Endodermal cell (in vitro differentiated cells): Measurements from ENCODE around the gene NUP98. TPM values are rescaled to one million over a fixed set of nuclear protein-coding genes. Genes with fewer than 3 reads are reported as not detected.
A peak's percentile ranks its signal among the peaks of the same experiment; 100 is the strongest.

ENCODE experiments used
- DNase-seq: peaks from one replicate; pipeline ENCODE4 v3.0.0-alpha.2; 2017
- H3K27ac ChIP-seq: 2 replicates; pipeline ENCODE4 v1.5.1; 2013; ENCODE audit warnings: mild to moderate bottlenecking, low read depth, low read length, moderate library complexity
- H3K27me3 ChIP-seq: 2 replicates; pipeline ENCODE4 v1.6.1; 2013; ENCODE audit warnings: mild to moderate bottlenecking, low read length, moderate library complexity; ENCODE audit not compliant: insufficient read depth, control insufficient read depth, poor library complexity, severe bottlenecking
- H3K36me3 ChIP-seq: 2 replicates; pipeline ENCODE4 v1.7.0; 2013; ENCODE audit warnings: mild to moderate bottlenecking, low read length, moderate library complexity; ENCODE audit not compliant: control insufficient read depth, insufficient read depth
- H3K4me1 ChIP-seq: one replicate; pipeline ENCODE4 v1.7.0; 2013; ENCODE audit warnings: low read length; ENCODE audit not compliant: control insufficient read depth, insufficient read depth
- H3K4me3 ChIP-seq: 2 replicates; pipeline ENCODE4 v1.5.1; 2013; ENCODE audit warnings: mild to moderate bottlenecking, low read length, moderate library complexity
- H3K9ac ChIP-seq: 2 replicates; pipeline ENCODE4 v1.6.1; 2013; ENCODE audit warnings: mild to moderate bottlenecking, low read length, moderate library complexity; ENCODE audit not compliant: poor library complexity, severe bottlenecking; ENCODE audit errors: extremely low read depth
- H3K9me3 ChIP-seq: 2 replicates; pipeline ENCODE4 v1.6.1; 2013; ENCODE audit warnings: mild to moderate bottlenecking, low read length, moderate library complexity; ENCODE audit not compliant: control insufficient read depth
- H3K27ac Mint-ChIP-seq: 2 replicates; pipeline ENCODE4 v1.8.0; 2020; ENCODE audit warnings: mixed read lengths
- H3K27me3 Mint-ChIP-seq: 2 replicates; pipeline ENCODE4 v1.8.0; 2021; ENCODE audit warnings: mild to moderate bottlenecking, mixed read lengths; ENCODE audit not compliant: insufficient read depth
- H3K36me3 Mint-ChIP-seq: 2 replicates; pipeline ENCODE4 v1.8.0; 2020; ENCODE audit warnings: low read depth, mixed read lengths
- H3K4me1 Mint-ChIP-seq: 2 replicates; pipeline ENCODE4 v1.8.0; 2020; ENCODE audit warnings: mixed read lengths
- H3K4me3 Mint-ChIP-seq: 2 replicates; pipeline ENCODE4 v1.8.0; 2020; ENCODE audit warnings: mild to moderate bottlenecking, moderate library complexity, mixed read lengths
- H3K9me3 Mint-ChIP-seq: 2 replicates; pipeline ENCODE4 v1.8.0; 2020; ENCODE audit warnings: mild to moderate bottlenecking, mixed read lengths
- CTCF ChIP-seq: fragments of 200-600 bp; sonication (generic); conservative IDR thresholded peaks from 2 replicates; pipeline ENCODE4 v1.5.0; 2021; ENCODE audit warnings: antibody characterized with exemption, mild to moderate bottlenecking
- WGBS, 2 experiments: methylation state at CpG; one replicate each; pipeline versions ENCODE4 v1.1.5 to v1.1.7; 2013; ENCODE audit warnings: missing lambda C conversion rate in 2 of 2, mixed read lengths in 1 of 2; ENCODE audit not compliant: insufficient coverage in 1 of 2, insufficient read length in 1 of 2; 5-methylcytosine and 5-hydroxymethylcytosine counted together
- total RNA-seq, 2 donors: library from RNA; stranded (reverse); fragmentation: NEBNext Ultra II Directional in 1 of 2; extraction: Animal tissue kit (Norgen Biotek cat#: 25700) in 1 of 2; gene quantifications; 2 replicates in 1 of 2; 3 replicates in 1 of 2; pipeline ENCODE4 v1.2.1, GENCODE V29; 2021

NUP98 gene
- total RNA-seq, 2 donors from 2014 or later = 81.6 to 92.6 TPM

GRCh38 chr11:3642071-3642951 is 155.0 kb downstream of the NUP98 start:
- H3K36me3 Mint-ChIP-seq = peaks cover 11% of the 10 kb centered on the region
- Histone ChIP-seq H3K27me3 (no peaks in the 10 kb centered on the region), H3K4me3 (peak overlapping the region; percentile 81), H3K9ac (peak overlapping the region; percentile 66), H3K36me3 (no peaks in the 10 kb centered on the region), H3K9me3 (peaks cover 27% of the 10 kb centered on the region), H3K4me1 (no peaks in the 10 kb centered on the region), H3K27ac (peak overlapping the region; percentile 88)
- peak; percentile 99 for DNase-seq
- peaks cover 3% of the 10 kb centered on the region for H3K4me1 Mint-ChIP-seq
- H3K4me3 Mint-ChIP-seq = peak overlapping the region; percentile 70
- peaks cover 34% of the 10 kb centered on the region for H3K9me3 Mint-ChIP-seq
- H3K27ac Mint-ChIP-seq = peak overlapping the region; percentile 95
- 1 to 2% methylated on average over 27 to 55 of the region's 55 CpGs for WGBS, 2 experiments
- H3K27me3 Mint-ChIP-seq = peaks cover 18% of the 10 kb centered on the region
- no peak for TF ChIP-seq CTCF

GRCh38 chr11:3641701-3642070 is 155.7 kb downstream of the NUP98 start, which contains the start of gene ART5:
TSS of gene ART5 (minus strand) at chr11:3641992. CDS start at chr11:3641862, 130 bp downstream.
- H3K27ac Mint-ChIP-seq = peak within 1 kb of the TSS; percentile 95
- H3K9me3 Mint-ChIP-seq = peaks cover 31% of the 10 kb centered on the region
- Histone ChIP-seq H3K9me3 (peaks cover 26% of the 10 kb centered on the region), H3K4me1 (no peaks in the 10 kb centered on the region), H3K9ac (peak within 1 kb of the TSS; percentile 66), H3K4me3 (peak within 1 kb of the TSS; percentile 81), H3K27ac (peak within 1 kb of the TSS; percentile 88), H3K36me3 (no peaks in the 10 kb centered on the region), H3K27me3 (no peaks in the 10 kb centered on the region)
- peak within 1 kb of the TSS; percentile 70 for H3K4me3 Mint-ChIP-seq
- H3K36me3 Mint-ChIP-seq = peaks cover 11% of the 10 kb centered on the region
- 14 to 53% methylated on average over 3 to 21 of the region's 21 CpGs for WGBS, 2 experiments
- no peak for TF ChIP-seq CTCF
- DNase-seq = no peak
- peaks cover 3% of the 10 kb centered on the region for H3K4me1 Mint-ChIP-seq
- peaks cover 15% of the 10 kb centered on the region for H3K27me3 Mint-ChIP-seq

GRCh38 chr11:3641191-3641590 is 156.2 kb downstream of the NUP98 start:
- no peaks in the 10 kb centered on the region for H3K36me3 ChIP-seq
- no peak overlapping the region for H3K27ac ChIP-seq
- no peak for TF ChIP-seq CTCF
- H3K4me3 ChIP-seq = peak overlapping the region; percentile 72
- peaks cover 3% of the 10 kb centered on the region for H3K4me1 Mint-ChIP-seq
- DNase-seq = no peak
- H3K9ac ChIP-seq = no peak overlapping the region
- peaks cover 11% of the 10 kb centered on the region for H3K36me3 Mint-ChIP-seq
- WGBS, 2 experiments = 66 to 69% methylated on average over 5 to 8 of the region's 8 CpGs
- no peaks in the 10 kb centered on the region for H3K4me1 ChIP-seq
- no peaks in the 10 kb centered on the region for H3K27me3 ChIP-seq
- peak overlapping the region; percentile 70 for H3K4me3 Mint-ChIP-seq
- H3K27me3 Mint-ChIP-seq = peaks cover 19% of the 10 kb centered on the region
- H3K27ac Mint-ChIP-seq = no peak overlapping the region
- H3K9me3 Mint-ChIP-seq = peaks cover 26% of the 10 kb centered on the region
- H3K9me3 ChIP-seq = peaks cover 21% of the 10 kb centered on the region
